Activated CD8-positive, alpha-beta memory T cell treated with anti-CD3 and anti-CD28 coated beads for 24 hours (primary cell): ENCODE data around the gene NCAM1.

Experiments used
- DNase-seq: peaks from one replicate; pipeline ENCODE4 v3.0.0-alpha.2; 2020

The NCAM1 gene

GRCh38 chr11:112968941-112969713, 7.9 kb downstream of the NCAM1 start:
- no peak for DNase-seq

DNA sequence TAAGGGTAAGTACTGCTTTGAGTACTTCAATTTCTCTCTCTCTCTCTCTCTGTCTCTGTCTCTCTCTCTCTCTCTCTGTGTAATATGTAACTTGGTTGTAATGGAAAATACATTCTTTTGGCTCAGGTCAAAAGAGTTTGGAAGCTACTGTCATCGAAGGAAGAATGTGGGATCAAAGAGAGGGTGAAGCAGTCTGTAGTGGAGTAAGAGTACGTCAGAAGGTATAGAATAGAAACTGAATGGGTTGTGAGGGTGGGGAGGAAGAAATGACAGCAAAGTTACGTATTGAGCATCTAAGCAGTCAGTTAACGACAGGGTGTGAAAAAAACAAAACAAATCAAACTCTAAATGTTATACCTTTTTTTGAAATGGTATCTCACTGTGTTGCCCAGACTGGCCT, 10.0 kb downstream of the NCAM1 start:
- DNase-seq: no peak

- DNase-seq: no peak
These were observed 10.6 kb downstream of the NCAM1 start for GRCh38 chr11:112971827-112972226.

DNA sequence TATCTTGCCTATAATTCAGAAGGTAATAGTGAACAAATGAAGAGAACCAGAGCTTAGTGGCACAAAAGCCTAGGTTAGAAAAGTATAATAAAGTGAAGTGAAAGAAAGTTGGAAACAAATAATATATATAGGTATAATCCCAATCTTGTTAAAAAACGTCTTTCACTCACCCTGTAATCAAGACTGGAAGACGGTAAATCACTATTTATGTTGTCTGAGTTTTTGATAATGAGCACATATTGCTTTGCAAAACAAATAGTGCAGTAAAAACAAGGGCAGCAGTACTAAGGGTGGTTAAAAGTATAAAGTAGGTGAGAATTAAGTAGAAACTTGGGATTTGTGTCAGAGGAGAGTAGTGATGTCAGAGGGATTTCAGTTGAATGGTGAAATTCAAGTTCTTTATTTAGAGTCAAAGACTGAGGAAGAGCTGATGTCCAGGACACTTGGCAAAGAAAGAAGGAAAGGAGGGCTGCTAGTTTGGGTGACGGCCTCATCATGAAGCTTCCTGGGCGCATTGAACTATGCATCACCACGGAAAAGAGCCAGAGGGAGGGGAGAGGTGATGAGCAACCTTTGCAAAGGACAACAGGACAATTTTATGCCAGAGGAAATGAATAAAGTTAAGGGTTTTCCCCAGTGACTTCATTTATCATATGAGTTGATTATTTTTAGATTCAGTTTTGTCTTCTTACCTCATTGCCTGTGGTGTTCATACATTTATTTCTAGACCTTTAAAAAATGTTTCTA, 11.4 kb downstream of the NCAM1 start:
- DNase-seq: no peak

- no peak for DNase-seq
These were observed 13.8 kb downstream of the NCAM1 start for GRCh38 chr11:112975051-112975450.

DNA sequence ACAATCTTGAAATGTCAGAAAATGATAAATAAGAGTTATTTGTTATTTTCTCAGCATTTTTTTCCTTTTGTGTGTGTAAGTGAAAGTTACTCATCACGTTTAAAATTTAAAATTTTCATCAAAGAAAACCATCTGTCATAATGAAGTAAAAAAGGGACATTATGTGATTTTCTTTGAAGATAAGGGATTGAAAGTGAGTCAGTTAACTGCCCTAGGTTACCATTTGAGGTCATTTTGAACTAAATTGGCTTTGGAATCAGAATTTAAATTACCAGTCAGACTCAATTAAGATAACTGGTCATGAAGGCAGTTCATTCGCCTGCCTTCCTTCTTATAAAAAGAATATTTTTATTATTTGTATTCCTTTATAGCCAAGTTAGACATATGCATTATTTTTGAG, 14.3 kb downstream of the NCAM1 start:
- no peak for DNase-seq

DNA sequence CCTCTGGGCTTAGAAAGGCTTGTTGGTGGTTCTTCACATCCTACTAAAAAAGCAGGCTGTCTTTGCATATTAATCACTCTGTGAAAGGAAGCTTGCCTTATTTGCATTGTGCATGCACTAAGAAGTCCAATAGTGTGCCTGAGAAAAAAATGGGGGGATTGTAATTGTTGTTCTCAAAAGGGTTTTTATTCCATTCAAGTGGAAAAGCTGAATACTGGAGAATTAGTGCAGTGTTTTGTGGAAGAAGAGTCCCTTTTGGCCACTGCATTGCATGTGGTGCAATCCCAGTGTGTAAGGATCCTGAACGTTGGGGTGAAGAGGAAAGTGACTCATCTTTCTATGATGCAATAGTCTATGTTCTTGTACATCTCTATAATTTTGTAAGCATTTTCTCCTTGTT, 16.5 kb downstream of the NCAM1 start:
- no peak for DNase-seq

DNA sequence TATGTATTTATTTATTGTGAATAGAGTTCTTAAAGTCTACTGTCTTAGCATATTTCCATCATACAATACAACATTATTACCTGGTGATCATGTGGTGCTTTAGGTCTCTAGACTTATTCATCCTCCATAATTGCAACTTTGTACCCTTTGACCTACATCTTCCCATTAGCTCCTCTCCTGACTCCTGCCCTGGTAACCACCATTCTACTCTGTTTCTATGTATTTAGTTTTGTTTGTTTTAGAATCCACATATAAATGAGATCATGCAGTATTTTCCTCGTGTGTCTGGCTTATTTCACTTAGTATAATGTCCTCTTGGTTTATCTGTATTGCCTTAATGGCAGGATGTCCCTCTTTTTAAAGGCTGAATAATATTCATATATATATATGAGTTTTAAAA, 22.7 kb downstream of the NCAM1 start:
- no peak for DNase-seq

DNA sequence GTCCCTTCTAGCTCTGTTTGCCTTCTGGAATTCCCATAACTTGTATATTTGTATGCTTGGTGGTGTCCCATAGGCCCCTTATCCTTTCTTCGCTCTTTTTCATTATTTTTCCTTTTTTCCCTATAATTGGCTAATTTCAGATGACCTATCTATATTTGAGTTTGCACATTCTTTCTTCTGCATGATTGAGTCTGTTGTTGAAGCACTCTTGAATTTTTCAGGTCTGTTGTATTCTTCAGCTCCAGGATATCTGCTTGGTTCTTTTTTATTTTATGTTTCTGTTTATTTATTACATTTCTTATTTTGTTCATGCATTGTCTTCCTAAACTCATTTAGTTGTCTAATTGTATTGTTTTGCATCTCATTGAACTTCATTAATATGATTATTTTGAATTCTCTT, 28.0 kb downstream of the NCAM1 start:
- DNase-seq: no peak

GRCh38 chr11:112993808-112994207, 32.6 kb downstream of the NCAM1 start:
- DNase-seq: no peak

- no peak for DNase-seq
These were observed 34.3 kb downstream of the NCAM1 start for GRCh38 chr11:112995423-112996090.

- no peak for DNase-seq
These were observed 35.8 kb downstream of the NCAM1 start for GRCh38 chr11:112996994-112997393.

GRCh38 chr11:112997857-112998466, 36.7 kb downstream of the NCAM1 start:
- no peak for DNase-seq

GRCh38 chr11:112999520-112999919, 38.3 kb downstream of the NCAM1 start:
- no peak for DNase-seq

DNA sequence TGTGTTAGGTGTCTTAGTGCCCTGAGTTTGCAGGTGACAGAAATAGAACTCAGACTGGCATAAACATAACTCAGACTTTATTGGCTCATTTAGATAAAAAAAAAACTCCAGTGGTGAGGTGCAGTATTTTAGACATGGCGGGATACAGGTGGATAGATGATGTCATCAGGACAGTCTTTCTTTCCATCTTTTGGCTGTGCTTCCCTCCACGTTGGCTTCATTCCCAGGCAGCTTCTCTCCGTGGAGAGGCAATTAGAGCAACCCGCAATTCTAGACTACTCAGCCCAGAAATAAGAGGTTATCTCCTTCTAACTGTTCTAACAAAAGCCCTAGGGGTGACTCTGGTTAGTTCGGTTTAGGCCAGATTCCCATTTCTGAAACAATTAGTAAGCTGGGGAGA, 40.5 kb downstream of the NCAM1 start:
- DNase-seq: no peak

GRCh38 chr11:113006896-113007445, 45.8 kb downstream of the NCAM1 start:
- no peak for DNase-seq

GRCh38 chr11:113014262-113015097, 53.3 kb downstream of the NCAM1 start:
- DNase-seq: no peak

- no peak for DNase-seq
These were observed 53.9 kb downstream of the NCAM1 start for GRCh38 chr11:113015098-113015455.

GRCh38 chr11:113016905-113017304, 55.7 kb downstream of the NCAM1 start:
- DNase-seq: no peak

GRCh38 chr11:113018913-113019312, 57.7 kb downstream of the NCAM1 start:
- DNase-seq: no peak

DNA sequence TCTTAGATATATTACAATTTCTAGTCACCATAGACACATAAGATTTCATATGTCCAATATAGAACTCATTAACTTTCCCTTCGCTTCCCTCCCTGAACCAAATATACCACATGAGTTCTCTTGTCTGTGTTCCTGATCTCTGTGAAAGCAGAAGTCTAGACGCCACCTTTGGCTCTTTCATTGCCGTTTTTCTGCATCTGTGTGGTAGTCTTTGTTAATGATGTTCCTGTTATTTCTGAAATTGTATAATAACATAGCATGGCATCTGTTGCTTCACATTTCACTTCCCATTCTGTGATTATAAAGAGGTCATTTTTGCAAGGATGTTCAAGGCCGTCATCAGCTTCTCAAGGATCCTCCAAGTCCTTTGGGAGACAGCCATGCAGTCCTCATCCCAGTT, 58.5 kb downstream of the NCAM1 start:
- no peak for DNase-seq

- no peak for DNase-seq
These were observed 59.9 kb downstream of the NCAM1 start for GRCh38 chr11:113021111-113021510.
